B cell (primary cell): ENCODE results near the gene PCNX4. TPM values are rescaled to one million over a fixed set of nuclear protein-coding genes. Genes with fewer than 3 reads are reported as not detected.

Experiments
- polyA plus RNA-seq: library from polyadenylated mRNA; depleted of rRNA; stranded (reverse); fragments of >200 nt; gene quantifications from 2 replicates; pipeline ENCODE4 v1.2.3, GENCODE V29; 2012
- total RNA-seq, 2 donors: library from RNA; stranded (reverse); fragments of 120-200 nt in 1 of 2; gene quantifications; 1 replicate in 1 of 2; 2 replicates in 1 of 2; pipeline versions ENCODE4 v1.2.3 to v1.2.4, GENCODE V29; 2013 to 2022

Gene PCNX4
- total and polyA plus RNA-seq, 2 donors (not counting 1 experiment from before 2014, with no cell fraction given) = 17.8 to 53.4 TPM

Other genes starting within 250 kb of the PCNX4 start
- gene RTN1, start 221.1 kb upstream of the PCNX4 start, total RNA-seq = not detected in 2 replicates
- gene RTN1, start 221.1 kb upstream of the PCNX4 start, polyA plus RNA-seq = 0.22 and 0.34 TPM in 2 replicates
- not detected in 2 replicates for gene LRRC9, start 171.8 kb upstream of the PCNX4 start, total RNA-seq
- not detected in 2 replicates for gene LRRC9, start 171.8 kb upstream of the PCNX4 start, polyA plus RNA-seq
- gene DHRS7, start 73.5 kb downstream of the PCNX4 start, total RNA-seq = 44.7 and 47.5 TPM in 2 replicates
- gene DHRS7, start 73.5 kb downstream of the PCNX4 start, polyA plus RNA-seq = 25.0 and 25.9 TPM in 2 replicates
- gene PPM1A, start 157.3 kb downstream of the PCNX4 start, total RNA-seq = 49.3 and 59.0 TPM in 2 replicates
- 15.5 and 40.9 TPM in 2 replicates for gene PPM1A, start 157.3 kb downstream of the PCNX4 start, polyA plus RNA-seq